HG03565 (cell line): ENCODE results near the gene KAZN.

Experiments used
- ATAC-seq: cut with Tn5 transposase; IDR thresholded peaks from one replicate; pipeline ENCODE4 v1.9.1; 2021; ENCODE audit warnings: mild to moderate bottlenecking, moderate library complexity; ENCODE audit not compliant: unreplicated experiment

KAZN gene

DNA sequence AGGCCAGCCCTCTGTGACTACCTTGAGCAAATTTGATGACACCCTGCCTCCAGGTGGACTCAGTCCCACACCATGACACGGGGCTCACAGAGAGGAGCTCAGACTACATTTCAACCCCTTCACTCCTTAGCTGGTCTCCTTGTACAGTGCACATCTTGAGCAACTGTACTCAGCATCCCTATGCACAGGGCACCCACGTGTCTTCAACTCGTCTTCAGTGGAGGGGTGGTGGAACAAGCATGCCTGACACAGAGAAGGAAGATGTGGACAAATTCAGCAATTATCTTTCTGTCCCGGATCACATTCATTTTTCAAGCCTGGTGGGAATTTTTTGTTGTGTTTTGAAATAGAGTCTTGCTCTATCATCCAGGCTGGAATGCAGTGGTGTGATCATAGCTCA, 213.7 kb downstream of the KAZN start:
- no peak for ATAC-seq

DNA sequence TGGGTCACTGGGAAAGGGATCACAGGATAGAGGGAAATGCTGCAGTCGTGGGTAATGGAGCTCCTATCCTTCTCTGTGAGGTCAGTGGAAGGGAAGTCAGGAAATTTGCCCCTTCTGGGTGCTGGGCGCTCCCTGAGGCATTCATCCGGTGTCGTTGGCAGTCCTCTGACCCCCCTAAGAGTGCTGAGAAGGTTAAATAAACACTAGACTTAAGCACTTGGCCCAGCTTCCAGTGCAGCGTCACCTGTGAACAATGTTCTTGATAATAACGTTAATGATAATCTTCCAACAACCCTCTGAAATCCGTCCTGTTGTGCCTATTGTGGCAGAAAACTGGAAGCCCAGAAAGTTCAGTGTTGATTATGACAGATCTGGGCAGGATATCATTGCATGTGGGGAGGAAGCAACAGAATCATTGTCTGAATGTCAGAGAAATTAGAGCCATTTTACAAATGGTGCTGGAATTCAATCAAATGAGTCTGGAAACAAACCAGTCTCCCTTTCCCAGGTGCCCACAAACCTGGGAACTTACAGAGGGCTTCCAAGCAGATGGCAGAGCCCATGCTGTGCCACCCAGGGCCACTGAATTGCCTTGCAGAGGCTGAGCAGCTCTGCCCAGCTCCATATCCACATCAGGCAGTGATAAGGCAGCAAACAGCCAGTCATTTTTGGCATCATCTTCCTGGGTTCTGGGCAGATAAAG, 216.8 kb downstream of the KAZN start:
- no peak for ATAC-seq

DNA sequence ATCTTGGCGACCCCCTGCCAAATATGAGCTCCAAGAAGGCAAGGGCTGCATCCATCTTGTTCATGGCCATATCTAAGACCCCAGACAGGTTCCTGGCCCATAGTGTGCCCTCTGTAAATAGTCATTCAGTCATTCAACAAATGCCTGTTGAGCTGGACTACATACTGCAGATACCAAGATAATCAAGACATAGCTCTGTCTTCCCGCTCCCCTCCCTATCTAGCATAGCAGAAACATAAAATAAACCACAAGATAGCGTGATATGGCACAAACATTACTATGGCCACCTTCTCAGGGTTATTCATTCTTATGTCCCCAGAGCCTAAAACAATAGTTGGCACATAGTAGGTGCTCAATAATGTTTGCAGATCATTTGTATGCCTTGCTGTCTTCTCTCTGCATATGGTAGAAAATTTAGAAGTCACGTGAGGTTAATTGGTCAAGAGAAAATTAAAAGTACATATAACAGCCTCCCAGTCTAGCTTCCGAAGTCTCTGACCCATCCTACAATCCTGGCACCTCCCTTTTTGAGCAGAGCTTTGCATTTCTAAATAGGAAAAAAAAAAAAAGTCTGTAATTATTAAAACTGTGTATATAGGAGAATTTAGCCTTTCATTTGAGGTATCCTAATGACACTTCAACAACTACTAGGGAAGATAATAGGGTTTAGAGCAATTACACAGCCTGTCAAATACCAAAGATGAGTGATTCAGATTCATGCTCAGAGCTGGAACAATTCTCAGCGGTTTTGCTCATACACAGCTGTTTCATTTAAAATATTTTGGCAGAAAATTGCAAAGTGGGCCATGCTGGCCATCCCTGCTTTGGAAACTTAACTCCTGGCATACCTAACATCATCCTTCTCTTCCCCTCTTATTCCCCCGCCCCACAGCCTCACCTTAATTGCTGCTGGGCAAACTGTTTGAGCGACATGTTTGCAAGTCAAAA, 219.0 kb downstream of the KAZN start:
- no peak for ATAC-seq

DNA sequence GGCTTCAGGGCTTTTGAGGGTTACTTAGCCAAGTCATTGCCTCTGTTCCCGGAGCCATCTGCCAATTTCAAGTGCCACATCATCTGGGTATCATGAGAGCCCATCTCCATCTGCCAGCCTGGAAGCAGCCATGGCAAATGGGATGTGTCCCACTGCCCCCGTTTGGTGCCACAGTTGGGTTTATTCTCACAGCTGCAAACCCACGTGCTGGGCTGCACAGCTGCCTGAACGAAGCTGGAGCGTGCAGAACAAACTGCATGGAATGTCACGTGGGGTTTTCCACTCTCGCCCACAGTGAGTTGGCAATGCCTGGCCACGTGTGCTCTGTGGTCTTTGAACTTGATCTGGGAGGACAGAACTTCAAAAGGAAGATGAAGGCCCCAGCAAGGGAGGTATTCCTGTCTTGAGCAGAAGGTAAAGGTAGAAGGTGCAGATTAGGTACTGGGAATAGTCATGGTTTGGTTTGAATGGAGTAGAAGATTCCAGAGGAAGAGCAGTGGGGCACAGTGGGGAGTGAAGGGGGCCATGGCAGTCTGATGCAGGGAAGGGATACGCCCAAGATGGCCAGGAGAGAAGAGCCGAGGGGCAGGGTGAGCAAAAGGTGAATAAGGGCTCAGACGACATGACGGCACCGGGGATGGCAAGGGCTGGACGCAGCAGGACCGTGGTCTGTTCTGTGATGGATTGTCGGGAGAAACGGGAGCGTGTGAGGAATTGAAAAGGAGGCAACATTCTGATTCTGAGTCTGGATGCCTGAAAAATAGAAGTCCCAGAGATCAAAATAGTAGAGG, 222.0 kb downstream of the KAZN start:
- ATAC-seq = no peak

DNA sequence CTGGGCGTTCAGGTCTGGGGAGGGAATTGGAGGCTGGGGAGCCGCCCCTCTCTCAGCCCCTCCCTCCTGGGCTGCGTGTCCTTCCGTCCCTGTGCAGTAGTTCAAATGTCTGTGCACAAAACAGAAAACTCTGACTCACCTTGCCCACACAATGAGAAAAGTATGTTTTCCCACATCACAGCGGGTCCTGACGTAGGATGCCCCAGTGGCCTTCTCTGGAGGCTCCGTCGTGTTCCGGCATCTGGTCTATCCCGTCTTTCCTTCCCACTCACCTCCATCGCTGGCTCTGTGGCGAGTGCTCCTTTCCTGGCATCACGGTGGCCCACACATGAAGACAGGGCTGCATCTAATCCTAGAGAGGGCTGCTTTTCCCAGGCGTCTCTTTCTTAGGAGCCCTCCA, 224.0 kb downstream of the KAZN start:
- ATAC-seq = no peak

DNA sequence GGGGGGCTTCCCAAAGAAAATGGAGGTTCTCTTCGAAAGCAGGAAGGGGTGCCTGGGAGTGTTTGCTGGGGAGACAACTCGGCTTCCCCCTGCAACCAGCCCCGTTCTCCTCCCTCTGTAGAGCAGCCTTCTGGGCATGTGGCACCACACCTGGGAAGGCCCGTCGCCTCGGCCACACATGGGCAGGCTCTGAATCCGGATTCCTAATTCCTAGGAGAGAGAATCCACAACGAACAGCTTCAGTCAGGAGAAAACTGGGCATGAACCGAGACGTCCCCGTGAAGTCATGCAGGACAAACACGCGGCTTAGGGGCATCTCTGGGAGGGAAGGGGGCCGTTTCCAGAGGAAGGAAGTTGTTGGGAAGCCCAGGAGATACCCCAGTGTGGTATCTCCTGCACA, 224.5 kb downstream of the KAZN start:
- ATAC-seq = no peak

DNA sequence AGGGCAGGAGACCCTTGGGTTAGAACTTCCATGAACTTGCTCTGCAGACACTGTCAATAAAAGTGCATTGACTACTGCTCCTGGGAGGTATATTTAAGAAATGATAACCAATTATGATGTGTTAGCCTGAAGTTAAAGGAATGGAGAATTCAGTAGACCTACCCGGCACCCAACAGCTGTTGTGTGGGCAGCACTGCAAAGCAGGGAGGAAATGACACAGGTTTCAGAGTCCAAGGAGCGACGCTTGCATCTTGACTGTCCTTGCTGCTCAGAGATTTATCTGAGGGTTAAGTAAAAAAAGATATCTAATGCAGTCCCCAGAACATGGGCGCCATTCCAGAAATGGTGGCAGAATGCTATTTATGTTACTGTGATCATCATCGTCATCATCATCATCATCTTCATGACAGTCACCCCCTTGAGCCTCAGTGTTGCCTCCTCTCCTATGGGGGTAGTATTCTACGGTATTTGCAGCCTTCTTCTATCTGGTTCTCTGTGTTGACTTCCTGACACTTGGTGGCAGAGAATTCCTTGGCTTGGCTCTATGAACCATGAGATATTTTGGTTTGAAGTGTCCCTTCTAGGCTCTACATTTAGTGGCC, 225.9 kb downstream of the KAZN start:
- ATAC-seq = no peak

DNA sequence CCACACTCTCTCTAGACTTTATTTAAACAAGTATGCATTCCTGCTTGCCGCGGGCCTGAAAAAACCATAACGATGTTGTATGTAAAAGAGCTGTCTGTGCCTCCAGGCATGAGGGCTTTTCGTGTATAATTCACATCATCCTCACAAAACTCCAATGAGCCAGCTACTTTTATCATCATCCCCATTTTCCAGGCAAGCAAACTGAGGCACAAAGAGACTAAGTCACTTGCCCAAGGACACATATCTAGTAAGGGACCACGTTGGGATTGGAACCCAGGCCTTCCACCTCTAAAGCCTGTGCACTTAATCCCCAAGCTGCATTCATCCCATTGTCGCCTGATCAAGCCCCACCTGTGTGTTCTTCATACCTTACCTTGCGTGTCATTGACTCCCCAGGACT, 226.9 kb downstream of the KAZN start:
- ATAC-seq = no peak

DNA sequence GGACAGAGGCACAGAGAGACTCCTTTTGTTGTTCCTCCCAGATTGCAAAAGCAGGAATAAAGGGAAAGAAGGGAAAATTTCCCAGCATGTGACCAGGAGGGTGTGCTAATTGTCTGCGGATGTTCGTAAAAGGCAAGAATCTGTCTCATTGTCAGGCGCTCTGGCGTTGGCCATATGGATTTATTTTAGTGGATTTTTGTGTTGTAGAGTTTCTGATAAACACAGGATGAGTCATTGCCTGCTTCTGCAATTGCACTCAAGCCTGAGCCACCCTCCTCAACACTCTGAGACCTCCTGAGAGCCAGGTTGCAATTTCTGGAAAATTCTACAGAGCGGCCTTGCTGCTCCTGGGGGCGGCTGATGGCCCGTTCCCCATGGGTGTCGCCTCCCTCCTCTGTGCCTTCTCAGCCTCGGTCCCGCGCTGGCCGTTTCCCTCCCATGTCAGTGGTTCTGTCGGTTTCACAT, 227.7 kb downstream of the KAZN start:
- ATAC-seq = no peak

DNA sequence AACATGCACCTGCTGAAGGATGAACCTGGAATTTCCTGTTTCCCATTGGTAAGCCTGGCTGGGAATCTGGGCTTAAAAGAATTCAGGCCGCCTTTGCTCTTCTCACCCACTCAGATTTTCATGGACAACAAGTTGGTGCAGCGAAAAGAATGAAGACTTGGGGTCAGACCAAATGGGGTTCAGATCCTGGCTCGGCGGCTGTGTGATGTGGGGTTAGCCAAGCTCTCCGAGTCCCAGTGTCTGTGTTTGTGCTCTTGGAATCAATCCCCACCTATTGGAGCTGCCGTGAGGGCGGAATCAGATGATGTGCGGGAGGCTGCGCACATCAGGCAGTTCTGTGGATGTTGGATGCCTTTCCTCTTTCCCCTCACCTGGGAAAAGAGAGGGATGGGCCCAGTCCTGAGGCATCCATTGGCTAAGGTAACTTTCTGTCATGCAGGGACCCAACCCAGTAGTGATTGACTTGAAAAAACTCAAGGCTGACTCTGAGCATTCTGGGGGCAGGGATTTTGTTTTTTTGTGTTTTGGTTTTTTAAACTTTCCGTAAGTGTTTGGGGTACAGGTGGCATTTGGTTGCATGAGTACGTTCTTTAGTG, 228.3 kb downstream of the KAZN start:
- ATAC-seq = no peak

DNA sequence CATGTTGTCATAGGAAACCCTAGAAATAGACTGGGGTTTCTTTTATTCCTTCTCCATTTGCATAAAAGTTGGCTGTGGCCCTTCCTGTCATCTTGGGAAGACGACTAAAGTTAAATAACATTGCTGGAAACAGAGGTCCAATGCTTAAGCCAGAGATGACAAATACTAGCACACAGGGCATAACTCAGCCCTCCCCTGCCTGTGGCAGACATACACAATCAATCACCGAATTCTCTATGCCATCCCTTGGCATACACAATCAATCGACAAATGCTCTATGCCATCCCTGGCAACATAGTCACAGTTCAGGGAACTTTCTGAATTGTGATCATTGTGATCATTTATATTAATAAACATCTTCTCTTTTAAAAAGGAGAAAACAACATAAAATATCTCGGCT, 229.4 kb downstream of the KAZN start:
- no peak for ATAC-seq

DNA sequence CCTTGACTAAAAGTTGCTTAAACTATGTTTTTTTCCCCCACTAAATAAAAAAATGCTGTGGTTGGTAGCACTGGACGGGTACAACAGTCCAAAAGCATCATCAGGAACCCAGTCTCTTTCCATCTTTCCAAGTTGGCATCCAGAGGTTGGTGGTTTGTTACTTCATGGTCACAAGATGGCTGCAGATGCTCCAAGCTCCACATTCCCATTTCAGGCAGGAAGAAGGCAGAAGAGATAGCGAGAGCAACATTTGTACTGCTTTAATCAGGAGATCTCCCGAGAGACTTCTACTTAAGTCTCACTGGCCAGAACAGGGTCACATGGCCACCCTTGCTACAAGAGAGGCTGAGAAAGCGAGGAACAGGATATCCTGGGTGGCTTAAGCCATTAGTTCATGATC, 230.2 kb downstream of the KAZN start:
- ATAC-seq = no peak

DNA sequence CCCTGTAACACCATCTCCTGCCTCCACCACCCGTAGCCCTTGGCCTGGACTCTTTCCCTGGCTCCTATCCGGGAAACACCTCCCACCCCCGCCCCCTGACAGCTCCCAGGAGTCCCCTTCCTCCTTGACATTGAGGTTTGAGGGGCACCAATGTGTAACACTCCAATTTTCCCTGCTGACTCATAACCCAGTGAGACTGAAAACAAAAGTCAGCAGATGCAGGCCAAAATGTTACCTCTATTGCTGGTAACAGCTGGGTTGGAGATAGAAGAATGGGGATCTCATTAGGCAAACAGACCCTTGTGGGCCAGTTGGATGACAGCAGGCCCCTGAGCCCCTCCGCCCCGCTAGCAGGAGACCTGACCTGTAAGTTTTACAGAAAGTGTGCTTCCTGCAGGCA, 237.2 kb downstream of the KAZN start:
- no peak for ATAC-seq

DNA sequence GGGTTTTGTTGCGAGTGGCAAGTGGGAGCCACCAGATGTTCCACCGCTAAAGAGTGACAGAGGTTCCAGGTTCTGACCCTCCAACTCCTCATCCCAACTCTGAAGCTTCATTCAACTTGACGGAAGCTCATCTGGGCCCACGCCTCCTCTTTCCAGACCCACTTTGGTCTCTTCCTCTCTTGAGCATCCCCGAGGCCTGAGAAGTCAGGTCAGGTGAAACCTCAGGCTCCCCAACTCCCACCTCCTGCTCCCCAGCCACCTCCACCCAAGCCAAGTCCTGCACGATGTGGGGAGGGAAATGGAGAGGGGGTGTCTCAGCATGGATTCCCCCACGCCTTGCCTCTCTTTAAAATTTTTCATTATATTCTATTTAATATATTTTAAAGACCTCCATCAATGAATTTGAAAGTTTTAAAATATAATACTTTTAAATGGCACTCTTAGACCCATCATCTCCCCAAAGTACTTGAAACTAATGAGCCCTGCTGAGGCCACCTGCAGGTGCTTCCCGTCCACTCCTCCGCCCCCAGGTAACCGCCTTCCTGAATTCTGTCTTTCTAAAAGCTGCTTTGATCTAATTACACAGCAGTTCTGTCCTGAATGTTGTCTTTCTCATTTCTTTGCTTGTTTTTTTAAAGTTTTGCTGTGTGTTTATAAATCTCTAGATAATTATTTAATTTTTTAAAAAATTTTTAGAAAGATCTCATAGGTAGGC, 238.1 kb downstream of the KAZN start:
- no peak for ATAC-seq

DNA sequence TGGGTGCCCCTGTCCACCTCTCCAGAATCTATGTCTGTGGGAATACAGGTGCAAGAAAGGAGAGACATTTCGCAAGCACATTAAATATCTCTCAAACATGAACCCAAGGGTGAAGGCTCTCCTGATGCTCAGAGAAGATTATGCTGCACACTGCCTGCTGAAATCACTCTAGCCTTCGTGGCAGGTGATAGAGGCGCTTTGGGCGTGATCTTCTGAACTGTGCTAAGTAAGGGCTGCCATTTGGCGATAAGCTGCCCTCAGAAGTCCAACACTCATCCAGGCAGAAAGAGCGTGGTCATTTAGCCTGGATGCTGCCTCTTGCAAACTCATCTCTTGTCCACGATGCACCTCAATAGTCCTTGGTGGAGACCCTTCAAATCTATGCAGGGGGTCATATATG, 241.9 kb downstream of the KAZN start:
- no peak for ATAC-seq

DNA sequence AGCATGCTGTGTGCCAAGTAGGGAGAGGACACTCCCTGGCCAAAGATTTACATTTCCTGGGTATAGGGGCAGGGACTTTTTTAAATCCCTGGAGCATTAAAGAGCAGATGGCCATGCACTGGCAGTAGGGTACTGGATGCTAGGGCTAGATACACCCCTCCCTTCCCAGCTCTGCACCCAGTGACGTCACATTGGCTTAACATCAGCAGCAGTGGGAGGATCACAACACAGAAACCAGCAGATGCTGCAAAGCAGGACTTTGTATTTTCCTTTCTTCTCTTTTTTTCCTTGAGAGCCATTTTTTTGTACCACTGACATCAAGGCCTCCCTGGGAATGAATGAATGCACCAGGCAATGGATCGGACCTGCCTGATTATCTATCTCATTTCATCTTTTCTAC, 243.0 kb downstream of the KAZN start:
- no peak for ATAC-seq

DNA sequence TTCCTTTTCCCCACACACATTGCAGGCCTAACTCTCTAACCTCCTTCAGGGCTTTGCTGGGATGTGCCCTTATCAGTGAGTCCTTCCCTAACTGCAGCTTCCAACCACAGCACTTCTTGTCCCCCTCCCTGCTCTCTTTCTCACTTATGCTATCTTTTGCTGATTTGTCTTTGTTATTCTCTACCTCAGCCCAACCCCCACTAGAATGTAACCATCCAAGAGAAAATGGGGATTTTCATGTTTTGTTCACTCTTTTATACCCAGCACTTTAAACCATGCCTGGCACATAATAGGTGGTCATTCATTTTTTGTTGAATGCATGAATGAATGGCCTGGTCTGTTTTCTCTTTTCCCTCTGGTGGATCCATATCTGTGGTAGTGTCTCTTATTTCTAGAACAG, 243.5 kb downstream of the KAZN start:
- ATAC-seq = no peak

DNA sequence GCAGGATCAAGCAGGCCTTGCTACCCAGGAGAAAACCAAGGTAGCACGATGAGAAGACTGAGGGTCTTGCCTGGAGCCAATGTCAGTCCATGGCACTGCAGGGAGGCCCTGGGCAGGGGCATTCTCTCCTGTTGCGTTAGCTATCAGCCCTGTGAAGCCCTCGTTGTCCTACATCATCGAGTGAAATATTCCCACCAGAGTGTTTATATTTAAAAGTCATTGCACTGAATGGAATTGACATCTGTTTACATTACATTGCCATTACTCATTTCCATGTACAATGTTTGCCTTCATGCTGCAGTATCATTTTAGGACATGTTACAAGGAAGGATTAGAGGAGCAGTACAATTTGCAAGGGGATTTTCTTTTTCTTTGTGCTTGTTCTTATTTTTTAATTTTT, 243.9 kb downstream of the KAZN start:
- no peak for ATAC-seq

DNA sequence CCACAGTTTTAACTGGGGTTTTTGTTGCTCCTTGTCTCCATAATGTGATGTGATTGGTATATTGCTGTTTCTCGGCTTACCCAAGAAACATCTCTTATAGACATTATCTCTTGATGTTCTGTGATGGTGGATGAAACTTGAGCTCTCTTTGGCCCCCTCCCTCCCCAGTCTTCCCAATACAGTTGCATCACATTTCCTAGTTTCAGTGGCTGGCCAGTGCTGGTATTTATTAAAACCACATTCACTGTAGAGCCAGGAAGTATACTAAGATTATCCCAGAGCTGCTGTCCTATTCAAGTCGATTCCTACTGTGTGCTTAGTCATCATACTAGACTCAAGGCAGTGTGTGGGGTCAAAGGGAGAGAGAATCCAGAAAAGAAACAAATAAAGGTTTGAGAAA, 244.4 kb downstream of the KAZN start:
- no peak for ATAC-seq

DNA sequence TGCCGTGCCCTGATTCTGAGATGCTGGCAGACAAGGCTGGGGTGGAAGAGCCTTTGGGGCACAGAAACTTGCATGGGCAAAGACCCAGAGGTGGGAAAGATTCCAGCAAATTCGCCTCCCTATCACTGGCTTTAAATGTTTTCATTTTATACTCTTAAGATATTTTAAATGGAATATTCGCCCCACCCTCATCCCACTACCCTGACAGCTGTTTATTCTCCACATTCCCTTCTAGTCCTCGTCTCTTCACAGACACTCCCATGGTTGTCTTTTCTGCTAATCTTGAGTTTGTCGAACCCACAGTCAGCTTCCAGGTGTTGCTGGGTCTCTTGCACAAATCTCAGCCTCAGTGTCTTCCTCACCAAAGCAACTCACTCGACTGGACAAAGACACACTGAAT, 245.0 kb downstream of the KAZN start:
- ATAC-seq = no peak
